HG03457 (cell line): ENCODE results near the gene TRABD2B.

ENCODE experiments used
- ATAC-seq: cut with Tn5 transposase; IDR thresholded peaks from one replicate; pipeline ENCODE4 v1.9.1; 2021; ENCODE audit warnings: moderate number of reproducible peaks; ENCODE audit not compliant: unreplicated experiment

Gene TRABD2B

GRCh38 chr1:47711848-47712492 lies 285.2 kb downstream of the TRABD2B start:
- ATAC-seq = no peak

- no peak for ATAC-seq
Observed at GRCh38 chr1:47711184-47711847, 285.9 kb downstream of the TRABD2B start.
